HG02759 (cell line): ENCODE data around the gene SEMA6D.

ENCODE experiments used
- ATAC-seq: cut with Tn5 transposase; IDR thresholded peaks from one replicate; pipeline ENCODE4 v1.9.1; 2021; ENCODE audit warnings: mild to moderate bottlenecking, moderate library complexity; ENCODE audit not compliant: unreplicated experiment

SEMA6D gene

GRCh38 chr15:47819158-47819557 lies 101.9 kb downstream of the SEMA6D start:
- no peak for ATAC-seq

- no peak for ATAC-seq
These were observed 102.9 kb downstream of the SEMA6D start for GRCh38 chr15:47820057-47820746.

GRCh38 chr15:47820747-47821319 lies 103.5 kb downstream of the SEMA6D start:
- no peak for ATAC-seq

GRCh38 chr15:47822048-47822447 lies 104.7 kb downstream of the SEMA6D start:
- ATAC-seq, result no peak
